ENCODE results near the gene ABCA5. TPM values are rescaled to one million over a fixed set of nuclear protein-coding genes. Genes with fewer than 3 reads are reported as not detected.

The ABCA5 gene
- polyA plus RNA-seq, 1 experiment: 8.1 TPM

DNA sequence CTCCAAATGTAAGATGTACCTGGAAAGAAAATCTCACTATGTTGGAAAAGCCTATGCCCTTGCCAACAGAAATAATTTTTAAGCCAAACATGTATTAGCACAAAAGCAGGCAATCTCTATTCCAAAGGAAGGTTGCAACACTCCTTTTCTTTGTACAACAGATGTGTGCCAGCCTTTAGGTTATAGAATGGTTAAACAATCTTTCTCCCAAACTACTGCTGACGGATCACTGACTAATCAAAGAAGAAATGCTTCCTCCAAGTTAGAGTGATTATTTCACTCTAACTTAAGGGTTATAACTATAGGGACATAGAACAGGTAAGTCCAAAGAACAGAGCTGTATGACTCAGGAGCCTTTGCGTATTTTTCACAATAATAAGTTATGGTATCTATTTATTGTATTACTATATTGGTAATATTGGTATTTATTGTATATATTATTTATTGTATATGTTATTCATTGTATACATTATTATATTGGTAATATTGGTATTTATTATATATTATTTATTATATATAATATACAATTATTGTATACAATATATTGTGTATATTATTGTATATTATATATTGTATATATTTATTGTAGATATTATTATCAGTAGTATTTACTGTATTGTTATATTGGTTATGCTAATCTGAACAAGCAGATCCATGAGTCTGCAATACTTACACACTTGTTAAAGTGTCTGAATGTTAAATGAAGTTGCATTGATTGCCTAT, 36.7 kb upstream of the ABCA5 start:
- DNase-seq (ENCODE audit: low read depth, low spot score): no peak
- TF ChIP-seq, protein P1, sequence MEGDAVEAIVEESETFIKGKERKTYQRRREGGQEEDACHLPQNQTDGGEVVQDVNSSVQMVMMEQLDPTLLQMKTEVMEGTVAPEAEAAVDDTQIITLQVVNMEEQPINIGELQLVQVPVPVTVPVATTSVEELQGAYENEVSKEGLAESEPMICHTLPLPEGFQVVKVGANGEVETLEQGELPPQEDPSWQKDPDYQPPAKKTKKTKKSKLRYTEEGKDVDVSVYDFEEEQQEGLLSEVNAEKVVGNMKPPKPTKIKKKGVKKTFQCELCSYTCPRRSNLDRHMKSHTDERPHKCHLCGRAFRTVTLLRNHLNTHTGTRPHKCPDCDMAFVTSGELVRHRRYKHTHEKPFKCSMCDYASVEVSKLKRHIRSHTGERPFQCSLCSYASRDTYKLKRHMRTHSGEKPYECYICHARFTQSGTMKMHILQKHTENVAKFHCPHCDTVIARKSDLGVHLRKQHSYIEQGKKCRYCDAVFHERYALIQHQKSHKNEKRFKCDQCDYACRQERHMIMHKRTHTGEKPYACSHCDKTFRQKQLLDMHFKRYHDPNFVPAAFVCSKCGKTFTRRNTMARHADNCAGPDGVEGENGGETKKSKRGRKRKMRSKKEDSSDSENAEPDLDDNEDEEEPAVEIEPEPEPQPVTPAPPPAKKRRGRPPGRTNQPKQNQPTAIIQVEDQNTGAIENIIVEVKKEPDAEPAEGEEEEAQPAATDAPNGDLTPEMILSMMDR (IDR thresholded peaks at IDR 0.05; ENCODE audit: low read depth, low read length): no peak
- no peak overlapping the region for H3K4me3 ChIP-seq (ENCODE audit: low read depth, low read length)
- H3K9me3 ChIP-seq (ENCODE audit: control insufficient read depth, insufficient read depth, low read length): no peaks in the 10 kb centered on the region
- no peak overlapping the region for H3K27ac ChIP-seq (ENCODE audit: low read depth, low read length)
- POLR2A ChIA-PET: no interaction called here
- CTCF ChIA-PET: interaction anchor here (1.0 kb wide), 1 partner anchor 31 kb away, joined by 3 read pairs; no protein-coding TSS in a partner anchor
- H3K27me3 ChIP-seq (ENCODE audit: control insufficient read depth, insufficient read depth, low read length): no peaks in the 10 kb centered on the region

GRCh38 chr17:69361156-69361555, 34.2 kb upstream of the ABCA5 start:
- Histone ChIP-seq H3K27me3 (ENCODE audit: control insufficient read depth, insufficient read depth, low read length) (no peaks in the 10 kb centered on the region), H3K27ac (ENCODE audit: low read depth, low read length) (no peak overlapping the region), H3K4me3 (ENCODE audit: low read depth, low read length) (no peak overlapping the region), H3K9me3 (ENCODE audit: control insufficient read depth, insufficient read depth, low read length) (no peaks in the 10 kb centered on the region)
- ChIA-PET CTCF (interaction anchor here (0.9 kb wide), 1 partner anchor 165 kb away, joined by 3 read pairs; no protein-coding TSS in a partner anchor), POLR2A (no interaction called here)
- DNase-seq (ENCODE audit: low read depth, low spot score): no peak
- TF ChIP-seq, protein P1 (IDR thresholded peaks at IDR 0.05; ENCODE audit: low read depth, low read length): no peak

- DNase-seq (ENCODE audit: low read depth, low spot score): no peak
- ChIA-PET CTCF (interaction anchor here (0.6 kb wide), 1 partner anchor 24 kb away, joined by 3 read pairs; no protein-coding TSS in a partner anchor), POLR2A (no interaction called here)
- TF ChIP-seq, protein P1 (IDR thresholded peaks at IDR 0.05; ENCODE audit: low read depth, low read length): peak; percentile 11; the same call in 1 of the 2 replicates
- no peaks in the 10 kb centered on the region for H3K27me3 ChIP-seq (ENCODE audit: control insufficient read depth, insufficient read depth, low read length)
- H3K27ac ChIP-seq (ENCODE audit: low read depth, low read length): no peak overlapping the region
- no peak overlapping the region for H3K4me3 ChIP-seq (ENCODE audit: low read depth, low read length)
- no peaks in the 10 kb centered on the region for H3K9me3 ChIP-seq (ENCODE audit: control insufficient read depth, insufficient read depth, low read length)
Observed at GRCh38 chr17:69358688-69359596, 32.0 kb upstream of the ABCA5 start.

GRCh38 chr17:69357701-69358100, 30.8 kb upstream of the ABCA5 start:
- no peak overlapping the region for H3K4me3 ChIP-seq (ENCODE audit: low read depth, low read length)
- POLR2A ChIA-PET: no interaction called here
- no peak overlapping the region for H3K27ac ChIP-seq (ENCODE audit: low read depth, low read length)
- DNase-seq (ENCODE audit: low read depth, low spot score): no peak
- H3K27me3 ChIP-seq (ENCODE audit: control insufficient read depth, insufficient read depth, low read length): no peaks in the 10 kb centered on the region
- CTCF ChIA-PET: no interaction called here
- TF ChIP-seq, protein P1 (IDR thresholded peaks at IDR 0.05; ENCODE audit: low read depth, low read length): no peak
- H3K9me3 ChIP-seq (ENCODE audit: control insufficient read depth, insufficient read depth, low read length): no peaks in the 10 kb centered on the region

GRCh38 chr17:69356625-69357024, 29.7 kb upstream of the ABCA5 start:
- no peak for DNase-seq (ENCODE audit: low read depth, low spot score)
- Histone ChIP-seq H3K4me3 (ENCODE audit: low read depth, low read length) (no peak overlapping the region), H3K9me3 (ENCODE audit: control insufficient read depth, insufficient read depth, low read length) (no peaks in the 10 kb centered on the region), H3K27ac (ENCODE audit: low read depth, low read length) (no peak overlapping the region), H3K27me3 (ENCODE audit: control insufficient read depth, insufficient read depth, low read length) (no peaks in the 10 kb centered on the region)
- POLR2A ChIA-PET: no interaction called here
- CTCF ChIA-PET: no interaction called here
- TF ChIP-seq, protein P1 (IDR thresholded peaks at IDR 0.05; ENCODE audit: low read depth, low read length): no peak
